Measurements from ENCODE around the gene MYO1A. TPM values are rescaled to one million over a fixed set of nuclear protein-coding genes. Genes with fewer than 3 reads are reported as not detected.

Gene MYO1A
- total RNA-seq, 1 experiment from 2014 or later, result 3.8 TPM

DNA sequence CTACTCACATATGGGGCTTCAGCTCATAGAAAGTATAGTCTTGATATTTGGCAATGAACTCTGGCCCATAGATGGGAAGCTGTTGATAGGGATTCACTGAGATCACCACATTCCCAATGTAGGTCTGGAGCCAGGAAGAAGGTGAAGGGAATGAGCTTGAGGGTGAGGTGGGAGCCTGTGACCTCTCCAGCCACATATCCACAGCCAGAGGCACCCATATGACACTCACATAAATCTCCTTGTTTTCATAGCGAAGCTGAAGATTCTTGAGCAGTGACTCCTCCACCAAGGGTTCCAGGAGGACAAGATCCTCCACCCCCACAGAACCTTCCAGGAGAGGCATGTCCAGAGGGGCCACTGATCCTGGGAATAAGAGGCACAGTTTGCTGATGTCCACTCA lies 1.9 kb downstream of the MYO1A start:
- no peaks in the 10 kb centered on the region for H3K79me2 ChIP-seq (ENCODE audit: low read length)
- H3K4me1 ChIP-seq (ENCODE audit: low read length), result peaks cover 8% of the 10 kb centered on the region
- no peaks in the 10 kb centered on the region for H3K9me2 ChIP-seq (replicated peaks; ENCODE audit: insufficient read depth, low read length)
- no peak overlapping the region for H3K27ac ChIP-seq (ENCODE audit: low read length)
- H3K36me3 ChIP-seq (ENCODE audit: insufficient read depth, low read length), result no peaks in the 10 kb centered on the region
- H3K27me3 ChIP-seq (ENCODE audit: low read length), result no peaks in the 10 kb centered on the region
- H4K20me1 ChIP-seq (ENCODE audit: insufficient read depth, low read depth, low read length), result no peaks in the 10 kb centered on the region
- no peak overlapping the region for H3K9ac ChIP-seq (ENCODE audit: low read length)
- no peak overlapping the region for H3K4me2 ChIP-seq (ENCODE audit: low read depth, low read length, poor library complexity, severe bottlenecking)
- DNase-seq, result no peak
- H3K4me3 ChIP-seq (ENCODE audit: low read length), result no peak overlapping the region
- no peaks in the 10 kb centered on the region for H3K9me3 ChIP-seq (ENCODE audit: low read length)
- no peak overlapping the region for H2AFZ ChIP-seq (ENCODE audit: low read length)

DNA sequence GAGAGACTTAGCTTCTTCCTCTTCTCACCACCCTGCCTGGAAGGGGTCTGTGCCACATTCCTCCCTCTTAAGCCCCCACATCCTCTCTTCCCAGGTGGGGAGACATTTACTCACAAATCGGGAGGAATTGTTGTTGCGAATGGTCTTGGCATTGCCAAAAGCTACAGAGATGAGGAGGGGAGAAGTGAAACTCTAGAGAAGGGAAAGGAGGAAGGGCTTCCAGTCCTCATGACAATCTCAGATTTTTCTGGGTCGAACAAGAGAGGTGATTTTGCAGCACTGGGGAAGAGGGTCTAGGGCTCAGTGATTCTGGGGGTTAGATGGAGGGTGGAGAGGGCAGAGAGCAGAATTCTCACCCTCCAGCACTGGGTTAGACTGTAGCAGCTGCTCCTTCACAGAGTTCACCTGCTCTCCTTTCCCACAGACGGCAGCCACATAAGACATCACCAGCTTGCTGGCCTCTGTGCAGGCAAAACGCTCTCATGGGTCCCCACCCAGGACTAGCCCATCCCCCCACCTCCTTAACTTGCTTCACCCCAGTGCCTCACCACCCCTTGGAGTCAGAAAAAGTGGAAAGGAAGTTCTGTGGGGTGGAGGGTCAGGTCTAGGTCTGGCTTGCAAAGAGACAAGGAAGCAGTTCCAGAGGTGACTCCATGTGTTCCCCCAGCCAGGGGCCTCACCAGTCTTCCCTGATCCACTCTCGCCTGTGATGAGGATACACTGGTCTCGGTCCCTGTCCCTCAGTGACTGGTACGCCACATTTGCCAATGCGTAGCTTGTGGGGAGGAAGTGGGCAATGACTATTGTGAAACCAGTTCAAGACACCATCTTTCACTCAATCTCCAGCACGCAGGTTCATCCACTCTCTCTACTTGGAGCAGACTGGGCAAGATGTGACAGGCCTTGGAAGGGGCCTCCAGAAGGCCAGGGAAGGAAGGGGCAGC lies 2.7 kb downstream of the MYO1A start:
- Histone ChIP-seq H3K9me3 (ENCODE audit: low read length) (no peaks in the 10 kb centered on the region), H3K4me2 (ENCODE audit: low read depth, low read length, poor library complexity, severe bottlenecking) (no peak overlapping the region), H3K79me2 (ENCODE audit: low read length) (no peaks in the 10 kb centered on the region), H2AFZ (ENCODE audit: low read length) (no peak overlapping the region), H3K9ac (ENCODE audit: low read length) (no peak overlapping the region), H3K36me3 (ENCODE audit: insufficient read depth, low read length) (no peaks in the 10 kb centered on the region), H3K4me1 (ENCODE audit: low read length) (peaks cover 8% of the 10 kb centered on the region), H3K9me2 (replicated peaks; ENCODE audit: insufficient read depth, low read length) (no peaks in the 10 kb centered on the region), H4K20me1 (ENCODE audit: insufficient read depth, low read depth, low read length) (no peaks in the 10 kb centered on the region), H3K27ac (ENCODE audit: low read length) (no peak overlapping the region), H3K4me3 (ENCODE audit: low read length) (no peak overlapping the region), H3K27me3 (ENCODE audit: low read length) (no peaks in the 10 kb centered on the region)
- no peak for DNase-seq

DNA sequence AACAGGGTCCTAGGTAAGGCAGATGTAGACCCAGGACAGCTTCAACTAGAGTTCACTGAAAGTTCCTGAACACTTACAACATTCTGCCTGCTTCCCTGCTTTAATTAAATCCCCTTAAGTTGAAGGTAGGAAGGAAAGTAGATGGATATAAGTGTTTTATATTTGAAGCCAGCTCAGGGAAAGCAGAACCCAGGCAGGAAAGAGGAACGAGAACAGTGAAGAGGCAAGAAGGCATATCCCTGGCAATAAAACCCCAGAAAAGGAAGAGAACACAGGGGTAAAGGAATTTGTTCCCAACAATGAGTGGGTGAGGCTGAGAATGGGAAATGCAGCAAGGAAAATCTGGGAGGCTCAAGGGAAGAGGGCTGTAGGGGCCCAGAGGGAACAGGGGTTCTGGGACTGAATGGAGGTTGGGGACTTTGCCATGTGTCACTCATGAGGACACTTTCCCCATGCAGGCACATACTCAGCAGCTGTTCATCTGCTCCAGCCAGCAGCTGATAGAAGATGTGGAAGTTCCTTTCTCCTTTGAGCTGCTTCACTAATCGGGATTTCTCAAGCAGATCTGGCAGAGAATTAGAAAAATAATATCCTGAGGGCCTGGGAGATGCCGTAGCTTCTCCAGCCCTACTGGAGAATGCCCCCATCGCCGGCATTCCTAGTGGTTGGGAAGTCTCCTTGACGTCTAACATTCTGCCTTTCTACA lies 3.7 kb downstream of the MYO1A start:
- no peak overlapping the region for H3K4me2 ChIP-seq (ENCODE audit: low read depth, low read length, poor library complexity, severe bottlenecking)
- H3K27me3 ChIP-seq (ENCODE audit: low read length), result no peaks in the 10 kb centered on the region
- DNase-seq, result no peak
- no peak overlapping the region for H3K27ac ChIP-seq (ENCODE audit: low read length)
- H3K9me3 ChIP-seq (ENCODE audit: low read length), result no peaks in the 10 kb centered on the region
- H2AFZ ChIP-seq (ENCODE audit: low read length), result no peak overlapping the region
- H3K4me1 ChIP-seq (ENCODE audit: low read length), result peaks cover 8% of the 10 kb centered on the region
- no peaks in the 10 kb centered on the region for H3K36me3 ChIP-seq (ENCODE audit: insufficient read depth, low read length)
- no peak overlapping the region for H3K4me3 ChIP-seq (ENCODE audit: low read length)
- no peaks in the 10 kb centered on the region for H3K9me2 ChIP-seq (replicated peaks; ENCODE audit: insufficient read depth, low read length)
- no peak overlapping the region for H3K9ac ChIP-seq (ENCODE audit: low read length)
- H4K20me1 ChIP-seq (ENCODE audit: insufficient read depth, low read depth, low read length), result 0 out of 2 replicates have a peak, but pooled peaks cover 3% of the 10 kb centered on the region
- H3K79me2 ChIP-seq (ENCODE audit: low read length), result no peaks in the 10 kb centered on the region

- Histone ChIP-seq H3K9ac (ENCODE audit: low read length) (no peak overlapping the region), H4K20me1 (ENCODE audit: insufficient read depth, low read depth, low read length) (0 out of 2 replicates have a peak, but pooled peaks cover 4% of the 10 kb centered on the region), H3K36me3 (ENCODE audit: insufficient read depth, low read length) (no peaks in the 10 kb centered on the region), H3K79me2 (ENCODE audit: low read length) (no peaks in the 10 kb centered on the region), H3K9me3 (ENCODE audit: low read length) (no peaks in the 10 kb centered on the region), H3K27me3 (ENCODE audit: low read length) (no peaks in the 10 kb centered on the region), H3K9me2 (replicated peaks; ENCODE audit: insufficient read depth, low read length) (no peaks in the 10 kb centered on the region), H3K4me2 (ENCODE audit: low read depth, low read length, poor library complexity, severe bottlenecking) (no peak overlapping the region), H3K4me3 (ENCODE audit: low read length) (no peak overlapping the region), H3K27ac (ENCODE audit: low read length) (no peak overlapping the region), H3K4me1 (ENCODE audit: low read length) (peaks cover 8% of the 10 kb centered on the region), H2AFZ (ENCODE audit: low read length) (no peak overlapping the region)
- no peak for DNase-seq
These were observed 5.0 kb downstream of the MYO1A start for GRCh38 chr12:57044889-57045288.

DNA sequence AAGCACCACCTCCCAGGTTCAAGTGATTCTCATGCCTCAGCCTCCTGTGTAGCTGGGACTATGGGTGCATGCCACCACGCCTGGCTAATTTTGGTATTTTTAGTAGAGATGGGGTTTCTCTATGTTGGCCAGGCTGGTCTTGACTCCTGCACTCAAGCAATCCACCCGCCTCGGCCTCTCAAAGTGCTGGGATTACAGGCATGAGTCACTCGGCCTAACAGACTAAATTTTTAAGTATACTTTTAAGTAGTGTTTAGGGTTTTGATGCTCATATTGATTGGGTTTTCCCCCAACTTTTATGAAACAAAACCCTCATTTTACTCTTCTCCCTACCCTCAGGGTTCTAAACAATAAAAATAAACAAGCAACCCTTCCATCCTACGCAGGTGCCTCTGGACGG lies 5.5 kb downstream of the MYO1A start:
- Histone ChIP-seq H3K79me2 (ENCODE audit: low read length) (no peaks in the 10 kb centered on the region), H3K4me1 (ENCODE audit: low read length) (peaks cover 8% of the 10 kb centered on the region), H3K27me3 (ENCODE audit: low read length) (no peaks in the 10 kb centered on the region), H2AFZ (ENCODE audit: low read length) (no peak overlapping the region), H3K9ac (ENCODE audit: low read length) (no peak overlapping the region), H3K4me2 (ENCODE audit: low read depth, low read length, poor library complexity, severe bottlenecking) (no peak overlapping the region), H3K27ac (ENCODE audit: low read length) (no peak overlapping the region), H3K4me3 (ENCODE audit: low read length) (no peak overlapping the region), H3K36me3 (ENCODE audit: insufficient read depth, low read length) (no peaks in the 10 kb centered on the region), H3K9me2 (replicated peaks; ENCODE audit: insufficient read depth, low read length) (no peaks in the 10 kb centered on the region), H3K9me3 (ENCODE audit: low read length) (no peaks in the 10 kb centered on the region), H4K20me1 (ENCODE audit: insufficient read depth, low read depth, low read length) (0 out of 2 replicates have a peak, but pooled peaks cover 4% of the 10 kb centered on the region)
- no peak for DNase-seq

DNA sequence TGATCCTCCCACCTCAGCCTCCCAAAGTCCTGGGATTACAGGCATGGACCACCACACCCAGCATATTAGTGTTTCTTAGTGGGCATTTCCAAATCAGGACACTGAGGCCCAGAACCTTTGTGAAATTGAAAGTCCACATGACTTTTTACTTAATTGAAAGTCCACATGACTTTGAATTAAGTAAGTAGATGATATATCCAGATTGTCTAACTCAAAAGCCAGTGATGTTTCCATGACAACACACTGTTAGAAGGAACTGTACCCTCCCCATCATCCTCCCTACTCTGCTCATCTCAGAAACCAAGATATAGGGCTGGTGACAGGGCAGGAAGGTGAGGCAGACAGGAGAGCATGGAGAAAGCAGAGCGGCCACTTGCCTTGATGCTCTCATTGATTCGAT lies 7.2 kb downstream of the MYO1A start:
- Histone ChIP-seq H3K27me3 (ENCODE audit: low read length) (no peaks in the 10 kb centered on the region), H3K9me3 (ENCODE audit: low read length) (no peaks in the 10 kb centered on the region), H3K4me3 (ENCODE audit: low read length) (no peak overlapping the region), H3K27ac (ENCODE audit: low read length) (no peak overlapping the region), H3K9me2 (replicated peaks; ENCODE audit: insufficient read depth, low read length) (no peaks in the 10 kb centered on the region), H3K36me3 (ENCODE audit: insufficient read depth, low read length) (no peaks in the 10 kb centered on the region), H3K4me2 (ENCODE audit: low read depth, low read length, poor library complexity, severe bottlenecking) (no peak overlapping the region), H2AFZ (ENCODE audit: low read length) (no peak overlapping the region), H3K79me2 (ENCODE audit: low read length) (no peaks in the 10 kb centered on the region), H3K9ac (ENCODE audit: low read length) (no peak overlapping the region), H3K4me1 (ENCODE audit: low read length) (peaks cover 8% of the 10 kb centered on the region), H4K20me1 (ENCODE audit: insufficient read depth, low read depth, low read length) (0 out of 2 replicates have a peak, but pooled peaks cover 4% of the 10 kb centered on the region)
- DNase-seq, result no peak

DNA sequence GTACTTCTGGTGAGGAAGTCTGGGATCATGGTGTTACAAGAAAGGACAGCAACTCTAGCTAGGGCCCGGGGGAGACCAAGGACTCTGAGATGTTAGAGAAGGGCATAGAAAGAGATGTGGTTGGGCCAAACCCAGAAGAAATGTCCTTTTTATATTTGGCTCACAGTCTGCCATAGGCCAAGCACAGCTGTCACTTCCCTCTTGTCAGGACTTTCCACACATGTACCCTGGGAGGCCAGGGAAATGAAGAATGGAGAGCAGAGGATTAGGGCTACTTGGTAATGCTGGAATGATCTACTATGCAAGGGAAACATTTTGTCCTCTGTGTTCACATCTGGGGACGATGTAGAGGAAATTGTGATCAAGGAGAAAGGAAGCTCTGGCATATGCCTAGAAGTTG lies 9.2 kb downstream of the MYO1A start:
- no peaks in the 10 kb centered on the region for H3K9me2 ChIP-seq (replicated peaks; ENCODE audit: insufficient read depth, low read length)
- H3K4me3 ChIP-seq (ENCODE audit: low read length), result no peak overlapping the region
- DNase-seq, result no peak
- H3K79me2 ChIP-seq (ENCODE audit: low read length), result no peaks in the 10 kb centered on the region
- no peaks in the 10 kb centered on the region for H3K9me3 ChIP-seq (ENCODE audit: low read length)
- no peaks in the 10 kb centered on the region for H3K4me1 ChIP-seq (ENCODE audit: low read length)
- no peak overlapping the region for H2AFZ ChIP-seq (ENCODE audit: low read length)
- 0 out of 2 replicates have a peak, but pooled peaks cover 4% of the 10 kb centered on the region for H4K20me1 ChIP-seq (ENCODE audit: insufficient read depth, low read depth, low read length)
- H3K27ac ChIP-seq (ENCODE audit: low read length), result no peak overlapping the region
- no peaks in the 10 kb centered on the region for H3K27me3 ChIP-seq (ENCODE audit: low read length)
- no peak overlapping the region for H3K9ac ChIP-seq (ENCODE audit: low read length)
- H3K4me2 ChIP-seq (ENCODE audit: low read depth, low read length, poor library complexity, severe bottlenecking), result no peak overlapping the region
- H3K36me3 ChIP-seq (ENCODE audit: insufficient read depth, low read length), result no peaks in the 10 kb centered on the region

GRCh38 chr12:57040211-57040610 lies 9.7 kb downstream of the MYO1A start:
- no peaks in the 10 kb centered on the region for H3K36me3 ChIP-seq (ENCODE audit: insufficient read depth, low read length)
- no peak overlapping the region for H3K9ac ChIP-seq (ENCODE audit: low read length)
- no peaks in the 10 kb centered on the region for H3K4me1 ChIP-seq (ENCODE audit: low read length)
- no peaks in the 10 kb centered on the region for H3K9me2 ChIP-seq (replicated peaks; ENCODE audit: insufficient read depth, low read length)
- no peaks in the 10 kb centered on the region for H3K79me2 ChIP-seq (ENCODE audit: low read length)
- no peak for DNase-seq
- no peaks in the 10 kb centered on the region for H3K27me3 ChIP-seq (ENCODE audit: low read length)
- no peak overlapping the region for H3K4me2 ChIP-seq (ENCODE audit: low read depth, low read length, poor library complexity, severe bottlenecking)
- H3K27ac ChIP-seq (ENCODE audit: low read length), result no peak overlapping the region
- no peak overlapping the region for H3K4me3 ChIP-seq (ENCODE audit: low read length)
- H4K20me1 ChIP-seq (ENCODE audit: insufficient read depth, low read depth, low read length), result 0 out of 2 replicates have a peak, but pooled peaks cover 4% of the 10 kb centered on the region
- H3K9me3 ChIP-seq (ENCODE audit: low read length), result no peaks in the 10 kb centered on the region
- H2AFZ ChIP-seq (ENCODE audit: low read length), result no peak overlapping the region
